Daoy (cell line): ENCODE data around the gene ZMYND15. TPM values are rescaled to one million over a fixed set of nuclear protein-coding genes. Genes with fewer than 3 reads are reported as not detected.

Experiments used
- DNase-seq: peaks from one replicate; pipeline ENCODE4 v3.0.0-alpha.2; 2015; ENCODE audit warnings: low read depth
- total RNA-seq: library from RNA; depleted of rRNA; stranded (reverse); fragments of >200 nt; shearing (Covaris generic); gene quantifications from 2 replicates; pipeline ENCODE4 v1.2.3, GENCODE V29; 2014

Gene ZMYND15
- total RNA-seq, 1 experiment from 2014 or later, result not detected

- DNase-seq, result no peak
Observed at GRCh38 chr17:4743216-4743615, 3.6 kb downstream of the ZMYND15 start.

GRCh38 chr17:4743898-4744297, 4.3 kb downstream of the ZMYND15 start:
- DNase-seq, result no peak

- no peak for DNase-seq
Observed at GRCh38 chr17:4744999-4745969, 5.7 kb downstream of the ZMYND15 start.

GRCh38 chr17:4747847-4748246, 8.2 kb downstream of the ZMYND15 start:
- DNase-seq, result no peak

- no peak for DNase-seq
Observed at GRCh38 chr17:4748686-4749085, 9.1 kb downstream of the ZMYND15 start.

GRCh38 chr17:4750606-4751005, 11.0 kb downstream of the ZMYND15 start:
- DNase-seq, result no peak

GRCh38 chr17:4751932-4752331, 12.3 kb downstream of the ZMYND15 start:
- no peak for DNase-seq

GRCh38 chr17:4753392-4753791, 13.8 kb downstream of the ZMYND15 start:
- DNase-seq, result no peak

- no peak for DNase-seq
Observed at GRCh38 chr17:4759776-4760236, 20.2 kb downstream of the ZMYND15 start.

GRCh38 chr17:4764595-4764994, 25.0 kb downstream of the ZMYND15 start:
- no peak for DNase-seq

GRCh38 chr17:4766201-4766600, 26.6 kb downstream of the ZMYND15 start:
- no peak for DNase-seq

- no peak for DNase-seq
Observed at GRCh38 chr17:4766723-4767122, 27.1 kb downstream of the ZMYND15 start.

- no peak for DNase-seq
Observed at GRCh38 chr17:4768298-4768697, 28.7 kb downstream of the ZMYND15 start.

- no peak for DNase-seq
Observed at GRCh38 chr17:4769628-4770027, 30.0 kb downstream of the ZMYND15 start.

- DNase-seq, result peak; percentile 62
Observed at GRCh38 chr17:4771519-4772234, 32.0 kb downstream of the ZMYND15 start, which contains the start of gene TM4SF5. Gene TM4SF5, plus strand, starts transcription at chr17:4771886. Its CDS starts 37 bp downstream, at chr17:4771923.

- DNase-seq, result no peak
Observed at GRCh38 chr17:4772235-4772613, 32.6 kb downstream of the ZMYND15 start.

GRCh38 chr17:4777969-4778760, 38.5 kb downstream of the ZMYND15 start:
- DNase-seq, result no peak

GRCh38 chr17:4780325-4780955, 40.8 kb downstream of the ZMYND15 start:
- no peak for DNase-seq

- no peak for DNase-seq
Observed at GRCh38 chr17:4782652-4783051, 43.0 kb downstream of the ZMYND15 start.

GRCh38 chr17:4785311-4786105, 45.9 kb downstream of the ZMYND15 start:
- no peak for DNase-seq
